Liver (tissue), 9 donors: ENCODE data around the gene NT5DC1. TPM values are rescaled to one million over a fixed set of nuclear protein-coding genes. Genes with fewer than 3 reads are reported as not detected.

Experiments
- DNase-seq: peaks from one replicate; pipeline ENCODE4 v3.0.0-alpha.2; 2017; ENCODE audit warnings: low spot score
- H3K27ac ChIP-seq, 2 donors: one replicate each; pipeline ENCODE4 v1.7.0; 2013; ENCODE audit warnings: inconsistent platforms in 2 of 2, low read length in 2 of 2, control low read depth in 1 of 2, low read depth in 1 of 2, mild to moderate bottlenecking in 1 of 2
- H3K27me3 ChIP-seq, 4 donors: one replicate each; pipeline versions ENCODE4 v1.6.1 to v1.7.0; 2013; ENCODE audit warnings: low read length in 3 of 4, inconsistent platforms in 1 of 4, mild to moderate bottlenecking in 1 of 4, moderate library complexity in 1 of 4; ENCODE audit not compliant: control insufficient read depth in 4 of 4, insufficient read depth in 4 of 4
- H3K36me3 ChIP-seq, 4 donors: one replicate each; pipeline versions ENCODE4 v1.6.1 to v1.7.0; 2013; ENCODE audit warnings: low read length in 3 of 4, mild to moderate bottlenecking in 3 of 4, low read depth in 1 of 4, moderate library complexity in 1 of 4; ENCODE audit not compliant: control insufficient read depth in 4 of 4, insufficient read depth in 3 of 4
- H3K4me1 ChIP-seq, 4 donors: one replicate each; pipeline versions ENCODE4 v1.6.1 to v1.7.0; 2013; ENCODE audit warnings: low read length in 3 of 4, mild to moderate bottlenecking in 3 of 4, moderate library complexity in 1 of 4; ENCODE audit not compliant: control insufficient read depth in 4 of 4, insufficient read depth in 4 of 4
- H3K4me3 ChIP-seq, 3 donors: one replicate each; pipeline versions ENCODE4 v1.6.1 to v1.7.0; 2013; ENCODE audit warnings: low read length in 3 of 3, control low read depth in 1 of 3, low read depth in 1 of 3, mild to moderate bottlenecking in 1 of 3
- H3K9ac ChIP-seq, 2 donors: one replicate each; pipeline ENCODE4 v1.7.0; 2013; ENCODE audit warnings: low read length in 2 of 2, mild to moderate bottlenecking in 2 of 2, moderate library complexity in 2 of 2, control low read depth in 1 of 2, low read depth in 1 of 2
- H3K9me3 ChIP-seq, 4 donors: one replicate each; pipeline versions ENCODE4 v1.6.1 to v1.7.0; 2013; ENCODE audit warnings: low read length in 3 of 4; ENCODE audit not compliant: control insufficient read depth in 4 of 4
- EGR1 ChIP-seq, 2 donors: IDR thresholded peaks; 2 replicates each; pipeline ENCODE4 v1.6.1; 2016 to 2018; ENCODE audit warnings: antibody characterized with exemption in 2 of 2, low read depth in 2 of 2
- FOXA1 ChIP-seq: IDR thresholded peaks from 2 replicates; pipeline ENCODE4 v1.6.1; 2016; ENCODE audit warnings: antibody characterized with exemption
- FOXA2 ChIP-seq: IDR thresholded peaks from 2 replicates; pipeline ENCODE4 v1.6.1; 2016; ENCODE audit warnings: antibody characterized with exemption
- GABPA ChIP-seq, 2 donors: IDR thresholded peaks in 1 of 2; conservative IDR thresholded peaks in 1 of 2; 2 replicates each; pipeline ENCODE4 v1.6.1; 2016; ENCODE audit warnings: antibody characterized with exemption in 2 of 2, mild to moderate bottlenecking in 1 of 2, moderate library complexity in 1 of 2
- HNF4A ChIP-seq, 2 donors: conservative IDR thresholded peaks; 2 replicates each; pipeline ENCODE4 v1.6.1; 2016; ENCODE audit warnings: antibody characterized with exemption in 2 of 2, mild to moderate bottlenecking in 2 of 2
- HNF4G ChIP-seq: IDR thresholded peaks from 2 replicates; pipeline ENCODE4 v1.6.1; 2016; ENCODE audit warnings: antibody characterized with exemption
- JUND ChIP-seq, 2 donors: IDR thresholded peaks; 2 replicates each; pipeline ENCODE4 v1.6.1; 2016; ENCODE audit warnings: antibody characterized with exemption in 2 of 2
- RAD21 ChIP-seq, 2 donors: IDR thresholded peaks; 2 replicates each; pipeline ENCODE4 v1.6.1; 2016; ENCODE audit warnings: antibody characterized with exemption in 2 of 2, mild to moderate bottlenecking in 2 of 2
- RXRA ChIP-seq, 2 donors: IDR thresholded peaks; 2 replicates each; pipeline ENCODE4 v1.6.1; 2017 to 2018; ENCODE audit warnings: antibody characterized with exemption in 2 of 2, mild to moderate bottlenecking in 1 of 2
- SP1 ChIP-seq: IDR thresholded peaks from 2 replicates; pipeline ENCODE4 v1.6.1; 2018; ENCODE audit warnings: antibody characterized with exemption, mild to moderate bottlenecking
- TAF1 ChIP-seq: conservative IDR thresholded peaks from 2 replicates; pipeline ENCODE4 v1.6.1; 2016; ENCODE audit warnings: antibody characterized with exemption, mild to moderate bottlenecking
- YY1 ChIP-seq: IDR thresholded peaks from 2 replicates; pipeline ENCODE4 v1.6.1; 2016; ENCODE audit warnings: antibody characterized with exemption, mild to moderate bottlenecking
- WGBS: extraction: QIAGEN DNeasy Blood & Tissue Kit; methylation state at CpG from one replicate; pipeline ENCODE4 v1.1.7; 2013; 5-methylcytosine and 5-hydroxymethylcytosine counted together
- polyA plus RNA-seq, 2 donors: library from polyadenylated mRNA; stranded (reverse) in 1 of 2; unstranded in 1 of 2; fragments of 200-250 nt in 1 of 2; fragments of >200 nt in 1 of 2; fragmentation: Nextera tagmentation in 1 of 2; extraction: Ambion mirVana in 1 of 2; gene quantifications; one replicate each; pipeline versions ENCODE4 v1.2.1 to v1.2.3, GENCODE V29; 2013 to 2015
- total RNA-seq, 2 donors: library from RNA; depleted of rRNA; stranded (reverse); fragments of >200 nt; gene quantifications; one replicate each; pipeline ENCODE4 v1.2.3, GENCODE V29; 2014
- TF ChIP-seq, protein P1 (sequence below): IDR thresholded peaks from 2 replicates; pipeline ENCODE4 v1.6.1; 2016; ENCODE audit warnings: antibody characterized with exemption, mild to moderate bottlenecking
- TF ChIP-seq, protein P2 (sequence below): IDR thresholded peaks from 2 replicates; pipeline ENCODE4 v1.6.1; 2016; ENCODE audit warnings: antibody characterized with exemption
- TF ChIP-seq, protein P3 (sequence below): IDR thresholded peaks from 2 replicates; pipeline ENCODE4 v1.6.1; 2016; ENCODE audit warnings: antibody characterized with exemption
- TF ChIP-seq, protein P4 (sequence below): IDR thresholded peaks from 2 replicates; pipeline ENCODE4 v1.6.1; 2016; ENCODE audit warnings: antibody characterized with exemption
- donor health status: healthy.
- donor health status: healthy.
- donor health status: healthy.
- donor health status: healthy.
- donor health status: healthy.

The NT5DC1 gene
- total and polyA plus RNA-seq, 4 donors, result 10.4 to 31.4 (median 23.3) TPM

DNA sequence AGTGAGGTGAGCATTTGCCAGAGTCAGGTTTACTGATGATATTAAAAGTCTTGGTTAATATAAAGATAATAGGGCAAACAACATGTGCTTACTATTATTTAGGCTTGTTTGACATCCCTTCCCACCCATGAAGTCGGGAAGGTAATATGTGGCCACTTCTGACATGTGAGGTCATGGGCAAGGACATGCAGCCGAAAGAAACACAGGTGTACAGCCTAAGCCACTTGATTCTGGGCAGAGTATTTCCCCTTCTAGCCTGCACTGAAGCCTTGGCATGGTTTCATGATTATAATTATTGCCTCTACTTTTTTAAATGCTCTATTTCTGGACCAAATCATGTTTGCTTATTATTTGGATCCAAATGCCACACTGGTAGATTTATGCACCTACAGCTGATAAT, 100.9 kb downstream of the NT5DC1 start:
- Histone ChIP-seq H3K4me1 (no peaks in the 10 kb centered on the region), H3K4me3 (no peak overlapping the region), H3K9ac (no peak overlapping the region), H3K36me3 (no peaks in the 10 kb centered on the region), H3K27me3 (no peaks in the 10 kb centered on the region), H3K9me3 (no peaks in the 10 kb centered on the region), H3K27ac (no peak overlapping the region)
- WGBS, result 97% methylated on average over 2 of the region's 2 CpGs
- no peak for DNase-seq
- TF ChIP-seq, protein P1, sequence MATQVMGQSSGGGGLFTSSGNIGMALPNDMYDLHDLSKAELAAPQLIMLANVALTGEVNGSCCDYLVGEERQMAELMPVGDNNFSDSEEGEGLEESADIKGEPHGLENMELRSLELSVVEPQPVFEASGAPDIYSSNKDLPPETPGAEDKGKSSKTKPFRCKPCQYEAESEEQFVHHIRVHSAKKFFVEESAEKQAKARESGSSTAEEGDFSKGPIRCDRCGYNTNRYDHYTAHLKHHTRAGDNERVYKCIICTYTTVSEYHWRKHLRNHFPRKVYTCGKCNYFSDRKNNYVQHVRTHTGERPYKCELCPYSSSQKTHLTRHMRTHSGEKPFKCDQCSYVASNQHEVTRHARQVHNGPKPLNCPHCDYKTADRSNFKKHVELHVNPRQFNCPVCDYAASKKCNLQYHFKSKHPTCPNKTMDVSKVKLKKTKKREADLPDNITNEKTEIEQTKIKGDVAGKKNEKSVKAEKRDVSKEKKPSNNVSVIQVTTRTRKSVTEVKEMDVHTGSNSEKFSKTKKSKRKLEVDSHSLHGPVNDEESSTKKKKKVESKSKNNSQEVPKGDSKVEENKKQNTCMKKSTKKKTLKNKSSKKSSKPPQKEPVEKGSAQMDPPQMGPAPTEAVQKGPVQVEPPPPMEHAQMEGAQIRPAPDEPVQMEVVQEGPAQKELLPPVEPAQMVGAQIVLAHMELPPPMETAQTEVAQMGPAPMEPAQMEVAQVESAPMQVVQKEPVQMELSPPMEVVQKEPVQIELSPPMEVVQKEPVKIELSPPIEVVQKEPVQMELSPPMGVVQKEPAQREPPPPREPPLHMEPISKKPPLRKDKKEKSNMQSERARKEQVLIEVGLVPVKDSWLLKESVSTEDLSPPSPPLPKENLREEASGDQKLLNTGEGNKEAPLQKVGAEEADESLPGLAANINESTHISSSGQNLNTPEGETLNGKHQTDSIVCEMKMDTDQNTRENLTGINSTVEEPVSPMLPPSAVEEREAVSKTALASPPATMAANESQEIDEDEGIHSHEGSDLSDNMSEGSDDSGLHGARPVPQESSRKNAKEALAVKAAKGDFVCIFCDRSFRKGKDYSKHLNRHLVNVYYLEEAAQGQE, result no peak
- TF ChIP-seq, protein P2, sequence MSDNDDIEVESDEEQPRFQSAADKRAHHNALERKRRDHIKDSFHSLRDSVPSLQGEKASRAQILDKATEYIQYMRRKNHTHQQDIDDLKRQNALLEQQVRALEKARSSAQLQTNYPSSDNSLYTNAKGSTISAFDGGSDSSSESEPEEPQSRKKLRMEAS, result no peak
- TF ChIP-seq RAD21 (IDR thresholded peaks at IDR 0.05) (no peak), HNF4A (conservative IDR thresholded peaks at IDR 0.05) (no peak), FOXA1 (no peak), EGR1 (IDR thresholded peaks at IDR 0.05; ENCODE audit: low read depth in 2 of 2) (no peak), FOXA2 (no peak), HNF4G (no peak), JUND (IDR thresholded peaks at IDR 0.05) (no peak), GABPA (IDR thresholded peaks at IDR 0.05 in 1 of 2, conservative IDR thresholded peaks at IDR 0.05 in 1 of 2) (no peak), RXRA (IDR thresholded peaks at IDR 0.05) (no peak), SP1 (no peak), YY1 (no peak)

DNA sequence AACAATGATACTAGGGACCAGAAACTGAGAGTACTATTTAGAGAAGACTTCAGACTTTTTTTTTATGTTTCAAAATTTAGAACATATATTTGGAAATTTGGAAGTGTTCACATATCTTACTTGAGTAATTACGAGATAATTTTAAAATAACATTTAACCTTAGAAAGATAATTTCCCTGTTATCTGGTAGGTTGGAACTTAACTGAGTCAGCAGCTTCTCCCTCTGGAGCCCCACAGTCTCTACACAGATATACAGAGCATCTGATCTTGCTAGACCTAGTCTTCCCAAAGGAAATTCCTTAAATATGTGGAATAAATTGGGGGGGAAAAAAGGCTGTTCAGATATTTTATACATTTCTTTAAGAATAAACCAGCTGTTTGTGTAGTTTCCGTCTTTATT, 104.6 kb downstream of the NT5DC1 start:
- WGBS, result 87% methylated on average over 2 of the region's 2 CpGs
- Histone ChIP-seq H3K9me3 (no peaks in the 10 kb centered on the region), H3K4me3 (no peak overlapping the region), H3K9ac (no peak overlapping the region), H3K4me1 (no peaks in the 10 kb centered on the region), H3K27me3 (no peaks in the 10 kb centered on the region), H3K36me3 (no peaks in the 10 kb centered on the region), H3K27ac (no peak overlapping the region)
- TF ChIP-seq GABPA (IDR thresholded peaks at IDR 0.05 in 1 of 2, conservative IDR thresholded peaks at IDR 0.05 in 1 of 2) (no peak), YY1 (no peak), RAD21 (IDR thresholded peaks at IDR 0.05) (no peak)
- DNase-seq, result no peak

DNA sequence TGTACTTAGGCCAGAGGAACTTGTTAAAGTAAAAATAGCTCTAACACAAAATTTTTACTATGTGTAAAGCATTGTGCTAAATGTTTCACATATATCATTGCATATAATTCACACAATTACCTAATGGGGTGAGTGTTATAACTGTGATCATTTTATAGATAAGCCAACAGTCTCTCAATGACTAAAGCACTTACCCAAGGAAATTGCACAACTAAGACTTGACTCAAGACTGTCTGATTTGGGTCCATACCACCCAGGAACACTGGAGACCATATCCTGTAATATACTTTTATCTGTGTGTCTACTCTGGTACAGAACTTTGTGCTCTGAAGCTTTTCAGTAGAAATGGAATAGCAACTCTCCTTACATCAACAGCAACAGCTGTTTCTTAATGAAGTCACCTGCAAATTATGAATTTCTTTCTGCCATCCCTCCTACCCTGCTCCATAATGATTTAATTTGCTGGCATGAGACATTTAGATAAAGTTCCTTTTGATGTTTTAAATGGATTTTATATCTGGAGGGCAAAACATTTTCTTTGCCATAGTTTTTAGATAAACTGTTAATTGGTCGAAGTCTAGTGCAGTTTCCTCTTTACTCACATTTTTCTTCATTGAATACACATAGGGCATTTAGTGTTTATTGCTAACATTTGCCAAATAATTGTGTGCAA, 105.7 kb downstream of the NT5DC1 start:
- Histone ChIP-seq H3K9me3 (no peaks in the 10 kb centered on the region), H3K4me1 (peaks cover 0 to 2% (median 0%) of the 10 kb centered on the region in 4 donors), H3K27me3 (no peaks in the 10 kb centered on the region), H3K27ac (no peak overlapping the region), H3K36me3 (no peaks in the 10 kb centered on the region), H3K4me3 (no peak overlapping the region), H3K9ac (no peak overlapping the region)
- TF ChIP-seq, protein P3, sequence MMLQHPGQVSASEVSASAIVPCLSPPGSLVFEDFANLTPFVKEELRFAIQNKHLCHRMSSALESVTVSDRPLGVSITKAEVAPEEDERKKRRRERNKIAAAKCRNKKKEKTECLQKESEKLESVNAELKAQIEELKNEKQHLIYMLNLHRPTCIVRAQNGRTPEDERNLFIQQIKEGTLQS, result no peak
- TF ChIP-seq TAF1 (no peak), RAD21 (IDR thresholded peaks at IDR 0.05) (no peak), RXRA (IDR thresholded peaks at IDR 0.05) (no peak)
- TF ChIP-seq, protein P4, sequence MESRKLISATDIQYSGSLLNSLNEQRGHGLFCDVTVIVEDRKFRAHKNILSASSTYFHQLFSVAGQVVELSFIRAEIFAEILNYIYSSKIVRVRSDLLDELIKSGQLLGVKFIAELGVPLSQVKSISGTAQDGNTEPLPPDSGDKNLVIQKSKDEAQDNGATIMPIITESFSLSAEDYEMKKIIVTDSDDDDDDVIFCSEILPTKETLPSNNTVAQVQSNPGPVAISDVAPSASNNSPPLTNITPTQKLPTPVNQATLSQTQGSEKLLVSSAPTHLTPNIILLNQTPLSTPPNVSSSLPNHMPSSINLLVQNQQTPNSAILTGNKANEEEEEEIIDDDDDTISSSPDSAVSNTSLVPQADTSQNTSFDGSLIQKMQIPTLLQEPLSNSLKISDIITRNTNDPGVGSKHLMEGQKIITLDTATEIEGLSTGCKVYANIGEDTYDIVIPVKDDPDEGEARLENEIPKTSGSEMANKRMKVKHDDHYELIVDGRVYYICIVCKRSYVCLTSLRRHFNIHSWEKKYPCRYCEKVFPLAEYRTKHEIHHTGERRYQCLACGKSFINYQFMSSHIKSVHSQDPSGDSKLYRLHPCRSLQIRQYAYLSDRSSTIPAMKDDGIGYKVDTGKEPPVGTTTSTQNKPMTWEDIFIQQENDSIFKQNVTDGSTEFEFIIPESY, result no peak
- no peak for DNase-seq
- WGBS, result 96% methylated on average over 1 of the region's 1 CpG
